ENCODE data around the gene PTPRD. TPM values are rescaled to one million over a fixed set of nuclear protein-coding genes. Genes with fewer than 3 reads are reported as not detected.
A peak's percentile ranks its signal among the peaks of the same experiment; 100 is the strongest.

Gene PTPRD
- total RNA-seq, 1 experiment from 2014 or later: 69.6 TPM

DNA sequence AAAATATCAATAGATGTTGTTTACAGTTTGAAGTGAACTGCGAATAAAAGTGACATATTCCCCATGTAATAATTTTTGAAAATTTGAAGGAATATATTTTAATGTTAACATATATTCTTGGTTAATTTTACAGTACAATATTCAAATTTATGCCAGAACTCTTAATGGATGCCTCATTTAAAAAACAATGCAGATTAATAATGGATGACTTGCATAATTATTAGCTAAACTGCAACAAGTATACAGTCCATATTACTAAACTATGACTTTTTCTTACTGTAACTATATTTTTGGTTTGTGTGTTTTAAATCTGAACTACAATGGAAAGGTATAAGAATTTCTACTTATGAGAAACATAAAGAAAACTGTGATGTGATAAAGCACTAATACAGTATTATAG, 1390.1 kb downstream of the PTPRD start:
- TF ChIP-seq FOXP1 (CRISPR knock-in tag; IDR thresholded peaks at IDR 0.05; ENCODE audit: borderline replicate concordance) (no peak), JUN (CRISPR knock-in tag; IDR thresholded peaks at IDR 0.05) (no peak), HMGA2 (CRISPR knock-in tag; IDR thresholded peaks at IDR 0.05) (no peak), CREB1 (CRISPR knock-in tag; IDR thresholded peaks at IDR 0.05) (no peak), IRF2 (CRISPR knock-in tag; IDR thresholded peaks at IDR 0.05; ENCODE audit: borderline replicate concordance, low read depth) (no peak), TCF7 (CRISPR knock-in tag; IDR thresholded peaks at IDR 0.05; ENCODE audit: low read depth) (no peak)
- TF ChIP-seq, protein P1, sequence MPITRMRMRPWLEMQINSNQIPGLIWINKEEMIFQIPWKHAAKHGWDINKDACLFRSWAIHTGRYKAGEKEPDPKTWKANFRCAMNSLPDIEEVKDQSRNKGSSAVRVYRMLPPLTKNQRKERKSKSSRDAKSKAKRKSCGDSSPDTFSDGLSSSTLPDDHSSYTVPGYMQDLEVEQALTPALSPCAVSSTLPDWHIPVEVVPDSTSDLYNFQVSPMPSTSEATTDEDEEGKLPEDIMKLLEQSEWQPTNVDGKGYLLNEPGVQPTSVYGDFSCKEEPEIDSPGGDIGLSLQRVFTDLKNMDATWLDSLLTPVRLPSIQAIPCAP (CRISPR knock-in tag; IDR thresholded peaks at IDR 0.05): no peak
- TF ChIP-seq, protein P2, sequence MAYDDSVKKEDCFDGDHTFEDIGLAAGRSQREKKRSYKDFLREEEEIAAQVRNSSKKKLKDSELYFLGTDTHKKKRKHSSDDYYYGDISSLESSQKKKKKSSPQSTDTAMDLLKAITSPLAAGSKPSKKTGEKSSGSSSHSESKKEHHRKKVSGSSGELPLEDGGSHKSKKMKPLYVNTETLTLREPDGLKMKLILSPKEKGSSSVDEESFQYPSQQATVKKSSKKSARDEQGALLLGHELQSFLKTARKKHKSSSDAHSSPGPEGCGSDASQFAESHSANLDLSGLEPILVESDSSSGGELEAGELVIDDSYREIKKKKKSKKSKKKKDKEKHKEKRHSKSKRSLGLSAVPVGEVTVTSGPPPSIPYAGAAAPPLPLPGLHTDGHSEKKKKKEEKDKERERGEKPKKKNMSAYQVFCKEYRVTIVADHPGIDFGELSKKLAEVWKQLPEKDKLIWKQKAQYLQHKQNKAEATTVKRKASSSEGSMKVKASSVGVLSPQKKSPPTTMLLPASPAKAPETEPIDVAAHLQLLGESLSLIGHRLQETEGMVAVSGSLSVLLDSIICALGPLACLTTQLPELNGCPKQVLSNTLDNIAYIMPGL (CRISPR knock-in tag; IDR thresholded peaks at IDR 0.05): no peak
- TF ChIP-seq, protein P3, sequence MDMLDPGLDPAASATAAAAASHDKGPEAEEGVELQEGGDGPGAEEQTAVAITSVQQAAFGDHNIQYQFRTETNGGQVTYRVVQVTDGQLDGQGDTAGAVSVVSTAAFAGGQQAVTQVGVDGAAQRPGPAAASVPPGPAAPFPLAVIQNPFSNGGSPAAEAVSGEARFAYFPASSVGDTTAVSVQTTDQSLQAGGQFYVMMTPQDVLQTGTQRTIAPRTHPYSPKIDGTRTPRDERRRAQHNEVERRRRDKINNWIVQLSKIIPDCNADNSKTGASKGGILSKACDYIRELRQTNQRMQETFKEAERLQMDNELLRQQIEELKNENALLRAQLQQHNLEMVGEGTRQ (CRISPR knock-in tag; IDR thresholded peaks at IDR 0.05): no peak
- no peak overlapping the region for H3K27ac Mint-ChIP-seq
- CTCF ChIA-PET: no interaction called here
- no peaks in the 10 kb centered on the region for H3K27me3 Mint-ChIP-seq (ENCODE audit: low read depth)
- no peak for ATAC-seq
- H3K9me3 Mint-ChIP-seq: no peaks in the 10 kb centered on the region
- H3K4me1 Mint-ChIP-seq: no peaks in the 10 kb centered on the region
- no peak for DNase-seq (ENCODE audit: low spot score)
- H3K4me3 Mint-ChIP-seq: no peak overlapping the region
- no peaks in the 10 kb centered on the region for H3K36me3 Mint-ChIP-seq
- POLR2A ChIA-PET: no interaction called here

DNA sequence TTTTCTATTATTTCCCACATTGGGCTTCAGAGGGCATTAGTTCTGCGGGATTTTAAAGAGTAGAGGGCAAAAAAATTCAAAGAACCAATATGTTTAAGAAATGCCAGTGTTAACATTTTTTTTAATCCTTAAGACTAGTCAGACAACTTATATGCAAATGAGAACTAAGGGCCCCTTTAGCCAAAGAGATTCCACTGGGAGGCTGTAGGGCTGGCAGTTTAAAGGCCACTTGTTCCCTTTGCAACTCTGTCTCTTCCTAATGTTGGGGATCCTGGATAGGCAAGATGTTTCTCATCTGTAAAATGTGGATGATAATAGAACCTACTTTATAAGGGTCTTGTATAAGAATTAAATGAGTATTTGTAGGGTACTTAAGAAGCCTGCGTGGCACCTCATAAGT, 1395.9 kb downstream of the PTPRD start:
- Mint-ChIP-seq H3K9me3 (no peaks in the 10 kb centered on the region), H3K27ac (no peak overlapping the region), H3K36me3 (no peaks in the 10 kb centered on the region), H3K4me3 (no peak overlapping the region), H3K4me1 (peaks cover 8% of the 10 kb centered on the region), H3K27me3 (ENCODE audit: low read depth) (no peaks in the 10 kb centered on the region)
- ChIA-PET POLR2A (no interaction called here), CTCF (no interaction called here)
- peak; percentile 78 for ATAC-seq
- TF ChIP-seq MXD4 (CRISPR knock-in tag; IDR thresholded peaks at IDR 0.05; ENCODE audit: borderline replicate concordance) (no peak), NR2C2 (CRISPR knock-in tag; IDR thresholded peaks at IDR 0.05) (no peak), TEAD1 (CRISPR knock-in tag; IDR thresholded peaks at IDR 0.05) (no peak), NFE2L1 (CRISPR knock-in tag; IDR thresholded peaks at IDR 0.05) (no peak), IRF2 (CRISPR knock-in tag; IDR thresholded peaks at IDR 0.05; ENCODE audit: borderline replicate concordance, low read depth) (no peak), TEAD4 (CRISPR knock-in tag; IDR thresholded peaks at IDR 0.05) (no peak), MYBL2 (CRISPR knock-in tag; IDR thresholded peaks at IDR 0.05) (no peak), KAT7 (CRISPR knock-in tag; IDR thresholded peaks at IDR 0.05; ENCODE audit: borderline replicate concordance) (no peak), RORB (CRISPR knock-in tag; IDR thresholded peaks at IDR 0.05) (no peak), ELF4 (CRISPR knock-in tag; IDR thresholded peaks at IDR 0.05; ENCODE audit: low read depth) (no peak), FOXP1 (CRISPR knock-in tag; IDR thresholded peaks at IDR 0.05; ENCODE audit: borderline replicate concordance) (no peak)
- TF ChIP-seq, protein P1 (CRISPR knock-in tag; IDR thresholded peaks at IDR 0.05): no peak
- TF ChIP-seq, protein P4, sequence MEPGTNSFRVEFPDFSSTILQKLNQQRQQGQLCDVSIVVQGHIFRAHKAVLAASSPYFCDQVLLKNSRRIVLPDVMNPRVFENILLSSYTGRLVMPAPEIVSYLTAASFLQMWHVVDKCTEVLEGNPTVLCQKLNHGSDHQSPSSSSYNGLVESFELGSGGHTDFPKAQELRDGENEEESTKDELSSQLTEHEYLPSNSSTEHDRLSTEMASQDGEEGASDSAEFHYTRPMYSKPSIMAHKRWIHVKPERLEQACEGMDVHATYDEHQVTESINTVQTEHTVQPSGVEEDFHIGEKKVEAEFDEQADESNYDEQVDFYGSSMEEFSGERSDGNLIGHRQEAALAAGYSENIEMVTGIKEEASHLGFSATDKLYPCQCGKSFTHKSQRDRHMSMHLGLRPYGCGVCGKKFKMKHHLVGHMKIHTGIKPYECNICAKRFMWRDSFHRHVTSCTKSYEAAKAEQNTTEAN (CRISPR knock-in tag; IDR thresholded peaks at IDR 0.05): no peak
- TF ChIP-seq, protein P5, sequence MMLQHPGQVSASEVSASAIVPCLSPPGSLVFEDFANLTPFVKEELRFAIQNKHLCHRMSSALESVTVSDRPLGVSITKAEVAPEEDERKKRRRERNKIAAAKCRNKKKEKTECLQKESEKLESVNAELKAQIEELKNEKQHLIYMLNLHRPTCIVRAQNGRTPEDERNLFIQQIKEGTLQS (CRISPR knock-in tag; conservative IDR thresholded peaks at IDR 0.05): no peak
- TF ChIP-seq, protein P3 (CRISPR knock-in tag; IDR thresholded peaks at IDR 0.05): no peak
- TF ChIP-seq, protein P6, sequence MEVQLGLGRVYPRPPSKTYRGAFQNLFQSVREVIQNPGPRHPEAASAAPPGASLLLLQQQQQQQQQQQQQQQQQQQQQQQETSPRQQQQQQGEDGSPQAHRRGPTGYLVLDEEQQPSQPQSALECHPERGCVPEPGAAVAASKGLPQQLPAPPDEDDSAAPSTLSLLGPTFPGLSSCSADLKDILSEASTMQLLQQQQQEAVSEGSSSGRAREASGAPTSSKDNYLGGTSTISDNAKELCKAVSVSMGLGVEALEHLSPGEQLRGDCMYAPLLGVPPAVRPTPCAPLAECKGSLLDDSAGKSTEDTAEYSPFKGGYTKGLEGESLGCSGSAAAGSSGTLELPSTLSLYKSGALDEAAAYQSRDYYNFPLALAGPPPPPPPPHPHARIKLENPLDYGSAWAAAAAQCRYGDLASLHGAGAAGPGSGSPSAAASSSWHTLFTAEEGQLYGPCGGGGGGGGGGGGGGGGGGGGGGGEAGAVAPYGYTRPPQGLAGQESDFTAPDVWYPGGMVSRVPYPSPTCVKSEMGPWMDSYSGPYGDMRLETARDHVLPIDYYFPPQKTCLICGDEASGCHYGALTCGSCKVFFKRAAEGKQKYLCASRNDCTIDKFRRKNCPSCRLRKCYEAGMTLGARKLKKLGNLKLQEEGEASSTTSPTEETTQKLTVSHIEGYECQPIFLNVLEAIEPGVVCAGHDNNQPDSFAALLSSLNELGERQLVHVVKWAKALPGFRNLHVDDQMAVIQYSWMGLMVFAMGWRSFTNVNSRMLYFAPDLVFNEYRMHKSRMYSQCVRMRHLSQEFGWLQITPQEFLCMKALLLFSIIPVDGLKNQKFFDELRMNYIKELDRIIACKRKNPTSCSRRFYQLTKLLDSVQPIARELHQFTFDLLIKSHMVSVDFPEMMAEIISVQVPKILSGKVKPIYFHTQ (CRISPR knock-in tag; IDR thresholded peaks at IDR 0.05): no peak
- TF ChIP-seq, protein P7, sequence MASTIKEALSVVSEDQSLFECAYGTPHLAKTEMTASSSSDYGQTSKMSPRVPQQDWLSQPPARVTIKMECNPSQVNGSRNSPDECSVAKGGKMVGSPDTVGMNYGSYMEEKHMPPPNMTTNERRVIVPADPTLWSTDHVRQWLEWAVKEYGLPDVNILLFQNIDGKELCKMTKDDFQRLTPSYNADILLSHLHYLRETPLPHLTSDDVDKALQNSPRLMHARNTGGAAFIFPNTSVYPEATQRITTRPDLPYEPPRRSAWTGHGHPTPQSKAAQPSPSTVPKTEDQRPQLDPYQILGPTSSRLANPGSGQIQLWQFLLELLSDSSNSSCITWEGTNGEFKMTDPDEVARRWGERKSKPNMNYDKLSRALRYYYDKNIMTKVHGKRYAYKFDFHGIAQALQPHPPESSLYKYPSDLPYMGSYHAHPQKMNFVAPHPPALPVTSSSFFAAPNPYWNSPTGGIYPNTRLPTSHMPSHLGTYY (CRISPR knock-in tag; IDR thresholded peaks at IDR 0.05): no peak
- DNase-seq (ENCODE audit: low spot score): no peak
